Measurements from ENCODE around the gene PITPNC1. TPM values are rescaled to one million over a fixed set of nuclear protein-coding genes. Genes with fewer than 3 reads are reported as not detected.
A peak's percentile ranks its signal among the peaks of the same experiment; 100 is the strongest.

Gene PITPNC1
- total RNA-seq, 4 donors from 2014 or later, result 2.3 to 8.6 (median 4.3) TPM

DNA sequence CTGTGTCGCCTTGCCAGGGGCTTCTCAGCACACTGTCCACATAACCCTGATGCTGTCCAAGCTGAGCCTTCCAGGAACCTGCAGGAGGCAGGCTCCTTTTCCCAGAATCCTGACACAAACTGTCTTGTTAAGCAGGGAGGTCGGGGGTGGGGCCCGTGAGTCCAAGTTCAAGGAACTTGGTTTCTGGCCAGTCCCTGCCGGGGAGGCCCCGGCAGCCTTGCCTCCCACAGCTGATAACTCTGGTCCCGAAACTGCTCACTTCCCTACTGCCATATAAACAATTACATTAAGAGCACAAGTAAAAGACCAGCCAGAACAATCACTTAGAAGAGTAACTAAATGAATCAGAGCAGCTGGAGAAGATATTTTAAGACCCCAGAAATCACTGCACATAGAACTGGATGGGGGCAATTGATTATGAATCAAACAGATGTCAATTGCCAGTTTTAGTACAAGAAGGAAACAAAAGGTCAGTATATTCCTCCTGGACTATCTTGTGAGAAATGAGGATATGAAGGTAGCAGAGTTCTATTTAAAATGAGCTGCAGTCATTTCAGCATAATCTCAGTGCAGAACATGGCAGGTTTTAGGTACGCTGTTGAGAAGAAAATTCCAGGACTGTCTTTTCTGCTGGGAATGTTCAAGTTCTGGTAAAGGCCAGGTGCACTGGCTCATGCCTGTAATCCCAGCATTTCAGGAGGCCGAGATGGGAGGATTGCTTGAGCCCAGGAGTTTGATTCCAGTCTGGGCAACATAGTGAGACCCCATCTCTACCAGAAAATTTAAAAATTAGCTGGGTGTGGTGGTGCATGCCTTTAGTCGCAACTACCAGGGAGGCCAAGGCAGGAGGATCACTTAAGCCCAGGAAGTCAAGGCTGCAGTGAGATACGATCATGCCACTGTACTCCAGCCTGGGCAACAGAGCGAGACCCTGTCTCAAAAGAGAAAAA lies 169.8 kb downstream of the PITPNC1 start:
- Histone ChIP-seq H3K4me1 (peaks cover 5 to 12% of the 10 kb centered on the region in 2 donors), H3K36me3 (no peaks in the 10 kb centered on the region), H3K9me3 (no peaks in the 10 kb centered on the region), H3K4me3 (no peak overlapping the region), H3K27ac (peak overlapping the region in 2 of 4 donors; percentile 0 to 48), H3K27me3 (no peaks in the 10 kb centered on the region)
- ATAC-seq (no peak), DNase-seq (no peak)
- in situ Hi-C loops (cut with MboI; ENCODE audit: low sequenced_read_pairs in 4 of 4) (loop anchor here in 1 of 4 donors (10.0 kb wide), 1 partner anchor 58 kb away; no protein-coding TSS in a partner anchor), intact Hi-C loops (cut with DNase I; ENCODE audit: low total_unique reads) (no loop called here)
- TF ChIP-seq, protein P1, sequence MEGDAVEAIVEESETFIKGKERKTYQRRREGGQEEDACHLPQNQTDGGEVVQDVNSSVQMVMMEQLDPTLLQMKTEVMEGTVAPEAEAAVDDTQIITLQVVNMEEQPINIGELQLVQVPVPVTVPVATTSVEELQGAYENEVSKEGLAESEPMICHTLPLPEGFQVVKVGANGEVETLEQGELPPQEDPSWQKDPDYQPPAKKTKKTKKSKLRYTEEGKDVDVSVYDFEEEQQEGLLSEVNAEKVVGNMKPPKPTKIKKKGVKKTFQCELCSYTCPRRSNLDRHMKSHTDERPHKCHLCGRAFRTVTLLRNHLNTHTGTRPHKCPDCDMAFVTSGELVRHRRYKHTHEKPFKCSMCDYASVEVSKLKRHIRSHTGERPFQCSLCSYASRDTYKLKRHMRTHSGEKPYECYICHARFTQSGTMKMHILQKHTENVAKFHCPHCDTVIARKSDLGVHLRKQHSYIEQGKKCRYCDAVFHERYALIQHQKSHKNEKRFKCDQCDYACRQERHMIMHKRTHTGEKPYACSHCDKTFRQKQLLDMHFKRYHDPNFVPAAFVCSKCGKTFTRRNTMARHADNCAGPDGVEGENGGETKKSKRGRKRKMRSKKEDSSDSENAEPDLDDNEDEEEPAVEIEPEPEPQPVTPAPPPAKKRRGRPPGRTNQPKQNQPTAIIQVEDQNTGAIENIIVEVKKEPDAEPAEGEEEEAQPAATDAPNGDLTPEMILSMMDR (IDR thresholded peaks at IDR 0.05 in 4 of 5, conservative IDR thresholded peaks at IDR 0.05 in 1 of 5), result no peak
- TF ChIP-seq POLR2A (IDR thresholded peaks at IDR 0.05), result no peak

DNA sequence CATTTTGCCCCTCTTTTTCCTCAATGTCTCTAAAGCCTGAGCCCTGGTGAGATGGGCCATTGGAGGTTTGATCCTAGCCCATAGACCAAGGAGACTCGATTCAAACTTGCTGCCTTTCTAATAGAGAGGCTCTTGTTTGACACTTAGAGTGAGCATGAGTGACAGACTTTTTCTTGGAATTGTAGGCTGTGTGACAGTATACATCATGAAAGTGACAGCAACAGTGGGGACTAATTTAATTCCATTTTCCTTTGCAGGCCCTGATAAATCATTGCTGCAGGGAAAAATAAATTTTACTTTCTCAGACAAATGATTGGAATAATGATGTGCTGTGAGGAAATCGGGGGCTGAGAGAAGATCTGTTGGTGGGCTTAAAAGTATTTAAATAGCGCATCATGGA lies 171.6 kb downstream of the PITPNC1 start:
- no peak for TF ChIP-seq POLR2A (IDR thresholded peaks at IDR 0.05)
- TF ChIP-seq, protein P1 (IDR thresholded peaks at IDR 0.05 in 4 of 5, conservative IDR thresholded peaks at IDR 0.05 in 1 of 5), result no peak
- H3K27ac ChIP-seq, result peak overlapping the region in 1 of 4 donors; percentile 45
- ATAC-seq (no peak), DNase-seq (no peak)
- no peak overlapping the region for H3K4me3 ChIP-seq
- H3K4me1 ChIP-seq, result peaks cover 5 to 12% of the 10 kb centered on the region in 2 donors
- no peaks in the 10 kb centered on the region for H3K36me3 ChIP-seq
- no peaks in the 10 kb centered on the region for H3K9me3 ChIP-seq
- intact Hi-C loops (cut with DNase I; ENCODE audit: low total_unique reads), result no loop called here
- in situ Hi-C loops (cut with MboI; ENCODE audit: low sequenced_read_pairs in 4 of 4), result loop anchor here in 1 of 4 donors (10.0 kb wide), 1 partner anchor 56 kb away; no protein-coding TSS in a partner anchor
- no peaks in the 10 kb centered on the region for H3K27me3 ChIP-seq

DNA sequence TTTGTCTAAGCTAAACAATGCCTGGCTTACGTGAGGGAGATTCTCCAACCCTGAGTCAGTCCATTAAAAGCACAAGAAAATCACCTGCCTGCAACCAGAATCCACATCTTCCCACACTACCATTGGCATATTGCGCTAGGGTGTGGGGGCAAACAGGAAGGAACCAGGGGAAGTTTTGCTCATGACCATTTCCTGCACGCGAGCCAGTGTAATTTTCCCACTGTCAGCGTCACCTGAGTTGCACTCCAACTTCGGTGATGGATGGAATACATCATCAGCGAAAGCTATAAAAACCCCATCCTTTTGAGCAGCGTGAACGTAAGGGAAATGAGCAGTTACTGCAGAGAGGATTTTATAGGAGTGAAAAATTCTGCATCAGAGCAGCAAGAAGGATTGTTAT lies 172.7 kb downstream of the PITPNC1 start:
- intact Hi-C loops (cut with DNase I; ENCODE audit: low total_unique reads), result no loop called here
- DNase-seq (no peak), ATAC-seq (peak in 1 of 2 donors; percentile 27)
- TF ChIP-seq, protein P1 (IDR thresholded peaks at IDR 0.05 in 4 of 5, conservative IDR thresholded peaks at IDR 0.05 in 1 of 5), result no peak
- TF ChIP-seq POLR2A (IDR thresholded peaks at IDR 0.05), result peak in 1 of 2 donors; percentile 32
- in situ Hi-C loops (cut with MboI; ENCODE audit: low sequenced_read_pairs in 4 of 4), result loop anchor here in 1 of 4 donors (10.0 kb wide), 1 partner anchor 55 kb away; no protein-coding TSS in a partner anchor
- Histone ChIP-seq H3K9me3 (no peaks in the 10 kb centered on the region), H3K36me3 (no peaks in the 10 kb centered on the region), H3K4me3 (no peak overlapping the region), H3K27ac (peak overlapping the region in 1 of 4 donors; percentile 45), H3K4me1 (peaks cover 0 to 4% of the 10 kb centered on the region in 2 donors), H3K27me3 (no peaks in the 10 kb centered on the region)

DNA sequence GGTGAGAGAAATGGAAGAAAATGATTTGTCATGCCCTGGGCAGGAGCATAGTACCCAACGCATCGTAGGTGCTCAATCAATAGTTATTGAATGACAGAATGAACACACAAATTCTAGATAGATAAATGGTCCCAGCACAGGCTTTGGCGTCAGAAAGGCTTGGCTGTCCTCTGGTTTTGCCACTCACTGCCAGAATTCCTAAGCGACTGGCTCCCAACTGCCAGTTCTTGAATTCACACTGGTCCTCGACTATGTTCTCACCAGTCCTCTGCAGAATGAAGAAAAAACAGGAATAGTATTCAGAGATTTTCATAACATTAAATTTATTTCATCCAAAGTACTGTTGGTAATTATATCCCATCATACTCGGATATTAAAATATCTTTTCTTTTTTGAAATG lies 177.6 kb downstream of the PITPNC1 start:
- intact Hi-C loops (cut with DNase I; ENCODE audit: low total_unique reads), result no loop called here
- H3K27ac ChIP-seq, result no peak overlapping the region
- no peaks in the 10 kb centered on the region for H3K36me3 ChIP-seq
- no peaks in the 10 kb centered on the region for H3K4me1 ChIP-seq
- no peaks in the 10 kb centered on the region for H3K27me3 ChIP-seq
- H3K4me3 ChIP-seq, result no peak overlapping the region
- no peak for ATAC-seq
- H3K9me3 ChIP-seq, result no peaks in the 10 kb centered on the region
- in situ Hi-C loops (cut with MboI; ENCODE audit: low sequenced_read_pairs in 4 of 4), result no loop called here
- TF ChIP-seq POLR2A (IDR thresholded peaks at IDR 0.05), result no peak
- TF ChIP-seq, protein P1 (IDR thresholded peaks at IDR 0.05 in 4 of 5, conservative IDR thresholded peaks at IDR 0.05 in 1 of 5), result no peak
- DNase-seq, result no peak

All from gastrocnemius medialis (tissue), 4 donors.